Neural progenitor cell (in vitro differentiated cells): ENCODE measurements around the gene OSCP1.

Source experiments
- CTCF ChIP-seq: fragments of 200-600 bp; sonication (generic); IDR thresholded peaks from 2 replicates; pipeline ENCODE4 v1.5.1; 2017; ENCODE audit warnings: antibody characterized with exemption, mild to moderate bottlenecking
- EZH2 ChIP-seq: fragments of 200-600 bp; sonication (generic); IDR thresholded peaks from 2 replicates; pipeline ENCODE4 v1.6.1; 2017; ENCODE audit warnings: antibody characterized with exemption, mild to moderate bottlenecking, moderate library complexity
- EZH2phosphoT487 ChIP-seq: fragments of 200-600 bp; sonication (generic); IDR thresholded peaks from 2 replicates; pipeline ENCODE4 v1.6.1; 2017; ENCODE audit warnings: antibody characterized with exemption

DNA sequence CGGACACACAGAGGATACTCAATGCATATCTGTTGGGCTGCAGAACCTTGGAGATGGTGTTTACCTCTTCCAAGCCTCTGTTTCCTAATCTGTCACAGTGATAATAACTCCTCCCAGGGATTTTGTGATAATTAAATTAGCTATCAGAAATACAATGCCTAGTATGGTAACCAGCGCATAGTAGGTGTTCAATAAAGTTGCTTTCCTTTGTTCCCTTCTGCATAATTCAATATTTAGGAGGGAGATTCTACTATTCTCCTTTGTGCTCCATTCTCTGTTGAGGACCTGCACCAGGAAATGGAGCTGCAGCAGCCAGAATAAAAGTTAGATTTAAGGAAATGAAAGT, 35.8 kb upstream of the OSCP1 start:
- TF ChIP-seq CTCF (no peak), EZH2 (no peak), EZH2phosphoT487 (no peak)
